Measurements from ENCODE around the gene FXYD6. TPM values are rescaled to one million over a fixed set of nuclear protein-coding genes. Genes with fewer than 3 reads are reported as not detected.
A peak's percentile ranks its signal among the peaks of the same experiment; 100 is the strongest.

The FXYD6 gene
- total RNA-seq, 1 experiment from 2014 or later: 2.1 TPM

DNA sequence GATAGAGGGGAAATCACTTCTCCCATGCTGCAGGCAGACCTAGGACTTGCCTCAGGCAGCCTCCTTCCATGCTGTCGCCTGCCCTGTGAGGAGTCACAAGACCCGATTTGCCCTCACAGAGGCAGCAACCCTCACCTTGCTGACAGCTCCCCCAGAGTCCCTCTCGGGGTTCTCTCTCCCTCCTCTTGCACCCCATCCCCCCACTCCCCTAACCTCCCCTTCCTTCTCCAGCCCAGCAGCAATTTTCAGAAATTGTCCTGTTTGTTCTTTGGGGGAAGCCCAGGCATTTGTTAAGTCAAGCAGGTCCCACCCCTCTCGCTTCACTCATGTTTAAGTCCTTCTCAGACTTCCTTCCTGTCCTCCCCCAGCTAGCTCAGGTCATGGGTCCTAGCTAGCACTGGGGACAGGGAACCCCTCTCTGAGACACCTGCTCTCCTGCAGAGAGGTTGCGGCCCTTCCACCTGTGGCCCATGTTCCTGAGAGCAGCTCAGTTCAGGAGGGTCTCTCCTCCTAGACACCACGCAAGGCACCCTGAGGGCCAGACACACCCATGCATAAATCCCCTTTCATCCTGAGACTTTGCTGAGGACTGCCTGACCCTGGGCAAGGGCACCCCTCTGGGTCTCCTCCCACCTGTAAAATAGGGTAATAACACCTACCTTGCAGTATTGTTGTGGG is 45.6 kb downstream of the FXYD6 start:
- no peak for DNase-seq (ENCODE audit: low spot score)

DNA sequence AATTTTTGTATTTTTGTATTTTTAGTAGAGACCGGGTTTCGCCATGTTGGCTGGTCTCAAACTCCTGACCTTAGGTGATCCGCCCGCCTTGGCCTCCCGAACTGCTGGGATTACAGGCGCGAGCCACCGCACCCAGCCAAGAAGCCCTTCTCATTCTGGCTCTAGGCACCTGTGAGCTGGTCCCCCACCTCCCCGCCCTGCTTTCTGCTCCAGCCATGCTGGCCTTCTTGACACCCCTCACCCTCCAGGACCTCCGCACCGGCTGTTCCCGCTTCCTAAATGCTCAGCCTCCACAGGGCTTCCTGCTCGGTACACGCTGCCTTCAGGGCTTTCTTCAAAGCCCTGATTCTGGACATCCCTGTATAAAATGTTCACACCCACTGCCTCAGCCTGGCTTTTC is 46.4 kb downstream of the FXYD6 start:
- no peak for DNase-seq (ENCODE audit: low spot score)

DNA sequence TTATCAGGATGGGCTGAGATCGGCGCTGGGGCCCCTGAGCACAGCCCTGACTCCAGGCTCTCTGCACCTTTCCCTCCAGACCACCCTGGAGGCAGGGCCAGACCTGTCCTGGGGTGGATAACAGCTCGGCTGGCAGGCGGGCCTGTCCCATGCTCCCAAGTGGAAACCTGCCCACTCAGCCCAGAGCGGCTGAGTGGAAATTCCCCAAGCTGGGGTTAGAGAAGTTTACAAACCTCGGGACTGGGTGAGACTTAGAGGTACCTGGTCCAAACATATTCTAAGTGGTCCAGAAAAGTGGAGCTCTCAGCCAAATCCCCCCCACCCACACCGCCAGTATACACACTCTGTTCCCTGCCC is 47.1 kb downstream of the FXYD6 start:
- DNase-seq (ENCODE audit: low spot score): no peak

DNA sequence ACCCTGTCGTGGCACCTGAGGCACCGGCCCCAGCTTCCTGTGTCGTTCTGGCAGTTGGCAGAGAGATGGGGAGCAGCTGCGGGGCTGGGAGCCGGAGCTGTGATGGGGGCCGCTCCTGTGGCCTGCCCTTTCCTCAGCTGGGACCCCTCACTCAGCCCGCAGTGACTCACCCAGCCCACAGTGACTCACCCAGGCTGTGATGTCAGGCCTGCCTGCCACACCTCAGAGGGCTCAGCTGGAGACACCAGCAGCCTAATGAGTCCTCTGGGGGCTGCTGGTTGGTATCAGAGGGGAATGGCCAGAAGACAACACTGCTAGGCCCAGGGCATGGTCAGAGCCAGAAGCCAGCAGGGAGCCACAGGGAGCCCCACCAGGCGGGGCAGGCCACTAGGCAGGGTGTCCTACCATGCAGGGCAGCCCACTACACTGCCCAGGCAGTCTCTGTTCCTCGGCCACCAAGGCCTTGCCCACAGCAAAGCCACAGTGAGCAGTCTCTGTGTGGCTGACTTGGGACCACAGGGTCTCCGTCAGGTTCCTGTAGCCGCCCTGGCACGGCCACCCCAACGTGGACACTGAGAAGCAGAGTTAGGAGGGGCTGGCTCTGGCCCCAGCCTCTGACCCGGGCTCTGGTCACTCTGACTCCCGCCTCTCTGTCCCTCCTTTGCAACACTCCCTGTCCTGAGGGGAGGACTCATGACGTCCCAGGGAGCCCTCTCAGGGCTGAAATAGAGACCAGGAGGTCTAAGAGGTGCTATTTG is 47.7 kb downstream of the FXYD6 start:
- DNase-seq (ENCODE audit: low spot score): peak; percentile 70

DNA sequence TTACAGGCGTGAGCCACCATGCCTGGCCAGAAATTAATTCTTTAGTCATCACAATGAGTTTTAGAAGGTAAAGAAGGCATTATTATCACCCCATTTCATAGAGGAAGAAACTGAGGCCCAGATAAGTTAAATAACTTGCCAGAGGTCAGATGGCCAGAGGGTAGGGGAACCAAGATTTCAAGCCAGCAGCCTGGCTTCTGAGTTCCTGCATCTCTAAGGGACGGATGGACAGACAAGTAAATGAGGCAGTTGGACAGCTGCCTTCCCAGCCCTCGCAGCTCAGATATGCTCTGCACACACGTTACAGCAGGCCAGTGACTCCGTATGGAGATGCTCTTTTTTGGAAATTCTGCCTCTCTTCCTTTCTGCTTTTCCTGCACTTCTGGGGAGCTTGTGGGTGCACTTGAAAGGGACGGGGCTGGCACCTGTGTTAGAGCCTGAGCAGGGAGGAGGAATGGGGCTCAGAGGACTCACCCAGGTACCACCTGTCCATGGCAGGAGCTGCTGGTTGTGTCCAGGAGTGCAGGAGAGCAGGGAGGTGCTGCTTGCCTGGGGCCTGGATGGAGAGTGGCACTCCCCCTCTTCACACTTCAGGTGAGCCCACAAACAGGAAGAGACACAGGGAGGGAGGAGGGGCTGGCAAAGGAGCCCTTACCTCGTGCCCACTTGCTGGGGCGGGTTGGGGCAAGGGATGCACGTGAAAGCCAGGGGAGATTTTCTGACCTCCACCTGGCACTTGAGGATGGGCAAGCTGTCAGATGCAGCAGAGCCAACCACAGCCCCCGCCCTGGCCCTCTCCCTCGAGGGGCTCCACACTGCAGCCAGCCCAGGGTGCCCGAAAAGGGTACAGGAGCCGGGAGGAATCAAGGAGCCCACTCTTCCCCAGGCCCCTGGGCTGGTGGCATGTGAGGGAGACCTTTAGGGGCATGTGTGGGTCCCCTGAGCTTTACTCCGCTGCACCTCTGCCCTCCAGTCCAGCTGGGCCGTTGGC is 48.6 kb downstream of the FXYD6 start:
- DNase-seq (ENCODE audit: low spot score): no peak

DNA sequence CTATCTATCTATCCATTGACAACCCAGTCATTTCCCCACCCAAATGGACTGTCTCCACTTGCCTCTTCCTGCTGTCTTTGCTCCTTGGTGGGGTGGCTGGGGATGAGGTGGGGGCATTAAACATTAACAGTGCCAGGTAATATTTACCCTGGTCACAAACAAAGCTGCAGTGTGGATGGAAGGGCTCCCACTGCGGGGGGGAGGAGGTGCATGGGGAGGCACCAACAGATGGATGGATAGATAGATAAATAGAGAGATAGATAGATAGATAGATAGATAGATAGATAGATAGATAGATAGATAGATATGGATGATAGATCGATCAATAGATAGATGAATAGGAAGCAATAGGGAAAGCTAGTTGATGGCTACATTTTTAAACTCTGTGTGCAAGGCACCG is 49.6 kb downstream of the FXYD6 start:
- no peak for DNase-seq (ENCODE audit: low spot score)

DNA sequence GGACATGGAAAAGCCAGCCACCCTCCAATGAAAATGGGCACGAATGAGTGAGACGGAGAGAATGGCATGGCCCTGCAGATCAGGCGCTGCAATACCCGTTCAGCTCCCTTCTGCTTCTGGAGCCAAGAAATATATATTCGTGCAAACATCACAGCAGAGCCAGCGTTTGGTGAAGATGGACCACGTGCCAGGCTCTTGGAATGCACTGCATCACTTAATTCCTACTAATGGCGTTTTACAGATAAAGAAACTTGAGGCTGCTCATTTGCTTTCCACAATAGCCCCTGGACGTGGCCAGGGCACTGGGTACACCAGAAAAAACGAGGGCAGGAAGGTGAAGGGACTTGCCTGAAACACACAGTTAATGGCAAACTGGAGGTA is 50.3 kb downstream of the FXYD6 start:
- no peak for DNase-seq (ENCODE audit: low spot score)

DNA sequence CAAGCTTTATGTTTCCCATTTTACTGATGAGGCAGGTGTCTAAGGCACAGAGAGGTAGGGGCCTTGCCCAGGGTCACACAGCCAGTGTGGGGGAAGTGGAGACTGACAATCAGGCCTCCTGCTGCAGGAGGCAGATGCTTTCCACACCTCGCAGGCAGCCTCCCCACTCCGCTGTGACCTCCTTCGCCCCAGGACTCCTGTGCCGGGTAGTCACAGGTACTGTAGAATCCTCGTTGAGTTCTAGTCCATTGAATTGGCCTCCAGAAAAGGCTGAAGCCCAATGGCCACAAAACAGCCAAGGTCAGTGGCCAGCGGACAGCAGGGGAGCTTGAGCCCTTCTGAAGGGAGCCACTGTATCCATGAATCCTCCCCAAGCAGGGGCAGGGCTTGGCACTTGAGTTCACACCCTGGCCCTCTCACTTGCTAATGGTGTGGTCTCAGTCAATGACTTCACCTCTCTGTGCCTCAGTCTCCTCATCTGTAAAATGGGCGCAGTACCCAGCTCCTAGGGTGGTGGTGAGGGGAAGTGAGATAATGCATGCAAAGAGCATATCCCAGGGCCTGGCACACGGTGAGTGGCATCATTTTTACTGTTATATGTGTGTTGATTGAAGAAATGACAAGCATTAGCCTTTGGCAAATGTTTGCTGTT is 50.8 kb downstream of the FXYD6 start:
- DNase-seq (ENCODE audit: low spot score): no peak

DNA sequence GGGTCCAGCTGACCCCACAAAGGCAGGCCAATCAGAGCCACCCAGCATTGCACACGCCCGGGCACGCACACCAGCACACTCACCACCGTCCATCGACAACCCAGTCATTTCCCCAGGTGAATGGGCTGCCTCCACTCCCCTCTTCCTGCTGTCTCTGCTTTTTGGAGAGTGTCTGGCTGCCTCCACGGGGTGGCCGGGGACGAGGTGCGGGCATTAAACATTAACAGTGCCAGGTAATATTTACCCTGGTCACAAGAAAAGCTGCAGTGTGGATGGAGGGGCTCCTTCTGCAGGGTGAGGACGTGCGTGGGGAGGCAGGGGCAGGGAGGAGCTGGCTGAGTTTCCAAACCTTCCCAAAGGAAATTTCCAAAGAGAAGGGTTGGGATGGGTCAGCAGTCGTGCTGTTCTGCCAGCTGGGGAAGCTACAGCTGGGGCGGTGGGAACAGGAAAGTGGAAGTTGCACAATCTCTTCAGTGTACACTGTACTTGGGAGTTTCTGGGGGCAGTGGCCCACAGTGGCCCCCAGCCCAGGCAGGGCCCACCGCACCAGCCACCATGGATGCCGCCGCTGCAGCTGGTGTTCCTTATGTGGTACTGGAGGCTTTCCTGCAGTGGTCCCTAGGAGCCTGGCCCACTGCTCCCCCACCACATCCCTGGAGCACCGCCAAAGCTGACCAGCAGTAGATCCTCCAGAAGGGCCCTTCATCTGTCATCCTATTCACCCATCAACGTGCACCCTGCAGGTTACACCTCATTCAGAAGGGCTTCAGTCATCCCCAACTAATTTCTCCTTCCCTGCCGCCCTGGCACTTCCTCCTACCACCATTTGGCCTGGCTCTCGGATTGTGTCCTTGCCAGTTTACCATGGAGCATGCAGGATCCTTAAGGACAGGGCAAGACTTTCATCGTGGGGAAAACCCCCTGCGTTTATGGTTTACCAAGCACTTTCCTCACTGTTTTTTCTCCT is 51.6 kb downstream of the FXYD6 start, which contains the start of gene FXYD2:
FXYD2 (minus strand) TSS at position 174 of the 967 bp plus-strand sequence; CDS start at position 108, 66 bp downstream.
- no peak for DNase-seq (ENCODE audit: low spot score)

DNA sequence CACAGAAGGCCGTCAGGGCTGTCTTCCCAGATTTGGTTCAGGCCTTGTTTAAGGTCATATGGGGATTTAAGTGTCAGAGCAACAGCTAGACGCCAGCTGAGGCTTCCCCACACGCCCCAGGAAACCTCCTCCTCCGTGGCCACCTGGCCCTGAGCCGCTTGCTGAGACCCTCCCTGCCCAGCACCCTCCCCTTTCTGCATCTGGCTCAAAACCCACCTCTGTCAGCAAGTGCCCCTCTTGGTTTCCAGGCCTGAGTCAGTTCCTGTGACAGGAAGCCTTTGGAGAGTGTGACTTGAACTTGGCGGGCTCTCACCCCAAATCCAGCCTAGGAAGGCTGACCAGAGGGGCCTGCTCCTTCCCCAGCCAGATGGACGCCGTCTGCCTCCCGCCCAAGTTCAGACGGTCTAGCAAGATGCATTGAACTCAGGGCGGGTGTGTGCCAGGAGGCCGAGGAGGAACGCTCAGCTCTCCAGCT is 52.5 kb downstream of the FXYD6 start:
- DNase-seq (ENCODE audit: low spot score): no peak

DNA sequence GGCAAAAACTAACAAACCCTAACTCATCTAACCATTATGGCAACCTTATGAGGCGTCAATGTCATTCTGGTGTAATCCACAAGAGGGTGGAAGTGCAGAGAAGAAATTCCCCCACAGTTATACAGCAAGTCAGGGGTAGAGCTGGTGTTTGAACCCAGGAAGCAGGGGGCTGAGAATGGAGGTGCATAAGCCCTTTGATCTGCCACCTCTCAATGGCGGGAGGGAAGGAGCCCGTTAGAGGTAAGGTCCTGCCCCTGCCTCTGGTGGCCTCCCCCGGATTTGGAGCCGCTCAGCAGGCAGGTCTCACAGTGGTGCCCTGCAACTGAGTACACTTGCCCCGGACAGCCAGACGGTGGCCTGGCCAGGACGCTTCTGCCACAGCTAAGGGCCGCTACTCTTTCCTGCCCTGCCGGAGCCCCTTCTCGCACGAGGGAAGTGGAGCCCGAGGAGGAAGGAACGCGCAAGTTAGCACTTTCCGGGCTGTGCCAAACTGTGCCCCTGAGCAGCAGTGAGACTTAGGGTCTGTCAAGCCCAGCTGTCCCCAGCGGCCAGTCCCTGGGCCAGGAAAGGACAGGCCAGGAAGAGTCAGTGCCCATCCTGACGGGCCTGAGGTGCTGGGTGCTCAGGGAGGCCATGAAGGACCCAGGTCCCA is 53.0 kb downstream of the FXYD6 start:
- no peak for DNase-seq (ENCODE audit: low spot score)

DNA sequence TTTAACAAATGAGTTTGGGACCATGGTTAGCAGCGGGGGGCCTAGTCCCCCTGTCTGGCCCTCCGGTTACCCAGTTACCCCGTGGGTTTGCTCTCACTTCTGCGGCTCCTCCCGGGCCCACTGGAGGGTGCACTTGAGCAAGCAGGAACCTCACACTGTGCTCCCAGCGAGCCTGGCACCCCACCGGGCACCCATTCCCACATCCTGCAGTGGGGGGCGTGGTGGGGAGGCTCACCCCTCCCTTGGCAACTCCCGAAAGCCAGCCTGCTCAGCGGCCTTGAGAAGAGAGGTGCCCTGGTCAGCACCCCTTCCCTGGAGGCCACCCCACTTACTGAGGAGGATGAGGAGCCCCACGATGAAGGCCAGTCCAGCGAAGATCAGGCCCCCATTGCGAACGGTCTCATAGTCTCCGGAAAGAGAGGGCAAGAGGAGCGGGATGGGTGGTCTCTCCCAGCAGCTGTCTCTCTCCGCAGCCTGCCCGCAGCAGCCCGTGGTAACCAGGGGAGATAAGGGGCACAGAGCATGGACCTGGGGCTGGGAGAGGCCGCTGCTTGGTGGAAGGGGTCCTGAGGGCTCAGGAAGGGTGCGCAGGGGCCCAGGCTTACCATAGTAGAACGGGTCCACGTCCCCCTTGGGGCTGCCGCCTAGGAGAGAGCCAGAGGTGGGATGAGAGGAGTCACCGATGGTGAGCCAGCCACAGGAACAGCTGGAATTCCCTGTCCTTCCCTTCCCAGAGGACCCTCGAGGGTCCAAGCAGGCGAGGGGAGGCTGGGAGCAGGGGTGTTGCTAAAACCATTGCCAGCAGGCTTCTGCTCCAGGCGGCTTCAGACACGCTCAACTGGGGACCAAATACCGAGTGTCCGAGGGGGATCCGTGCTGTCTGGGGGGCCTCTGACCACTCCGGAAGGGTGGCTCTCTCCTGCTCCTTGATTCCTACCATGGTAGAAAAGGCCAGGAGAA is 54.1 kb downstream of the FXYD6 start:
- peak; percentile 46 for DNase-seq (ENCODE audit: low spot score)

DNA sequence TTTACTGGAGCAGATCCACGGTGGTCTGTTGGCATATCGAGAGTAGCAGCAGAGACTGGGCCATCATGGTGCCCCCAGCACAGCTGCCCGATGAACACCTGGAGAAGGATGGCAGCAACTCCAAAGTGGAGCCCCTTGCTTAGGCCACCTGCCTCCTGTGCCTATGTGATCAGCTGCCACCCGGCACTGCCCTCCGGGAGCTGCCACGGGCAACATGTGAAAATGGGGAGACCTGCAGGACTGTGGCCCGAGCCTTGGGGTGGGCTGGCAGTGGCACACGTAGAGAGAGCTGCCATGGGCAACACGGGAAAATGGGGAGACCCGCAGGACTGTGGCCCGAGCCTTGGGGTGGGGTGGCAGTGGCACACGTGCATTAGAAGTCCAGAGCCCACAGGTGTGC is 55.0 kb downstream of the FXYD6 start:
- DNase-seq (ENCODE audit: low spot score): no peak

DNA sequence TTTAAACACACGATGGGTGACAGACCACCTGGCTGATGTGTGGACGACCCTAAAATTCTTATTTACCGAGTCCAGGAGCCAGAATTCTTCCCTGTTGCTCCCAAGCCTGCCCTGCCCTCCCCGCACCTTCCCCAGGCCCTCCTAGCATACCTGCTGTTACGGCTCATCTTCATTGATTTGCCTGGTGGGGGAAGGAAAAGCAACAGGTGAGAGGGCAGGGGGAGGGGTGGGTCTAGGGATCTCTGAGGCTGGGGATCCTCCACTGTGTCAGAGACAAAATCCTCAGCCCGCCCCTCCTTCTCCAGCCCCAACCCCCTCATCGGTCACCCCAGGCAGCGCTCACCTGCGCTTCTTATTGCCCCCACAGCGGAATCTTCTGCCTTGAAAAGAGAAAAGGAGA is 55.9 kb downstream of the FXYD6 start:
- no peak for DNase-seq (ENCODE audit: low spot score)

DNA sequence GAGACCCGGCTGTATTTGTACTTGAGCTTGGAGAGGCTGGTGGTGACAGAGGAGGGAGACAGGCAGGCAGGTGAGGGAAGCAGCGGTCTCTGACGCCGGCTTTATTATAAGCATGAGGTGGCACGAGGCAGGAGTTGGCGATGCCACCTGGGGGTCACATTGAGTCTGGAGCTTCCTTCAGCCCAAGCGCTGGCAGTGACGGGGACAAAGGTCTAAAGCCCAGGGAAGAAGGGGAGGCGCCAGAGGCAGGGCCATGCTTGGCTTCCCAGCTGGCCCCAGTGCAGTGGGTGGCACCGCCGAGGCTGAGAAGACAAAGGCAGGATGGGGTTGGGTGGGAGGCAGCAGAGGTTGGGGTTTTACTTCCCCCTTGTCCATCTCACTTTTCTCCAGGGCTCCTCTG is 56.4 kb downstream of the FXYD6 start:
- no peak for DNase-seq (ENCODE audit: low spot score)

DNA sequence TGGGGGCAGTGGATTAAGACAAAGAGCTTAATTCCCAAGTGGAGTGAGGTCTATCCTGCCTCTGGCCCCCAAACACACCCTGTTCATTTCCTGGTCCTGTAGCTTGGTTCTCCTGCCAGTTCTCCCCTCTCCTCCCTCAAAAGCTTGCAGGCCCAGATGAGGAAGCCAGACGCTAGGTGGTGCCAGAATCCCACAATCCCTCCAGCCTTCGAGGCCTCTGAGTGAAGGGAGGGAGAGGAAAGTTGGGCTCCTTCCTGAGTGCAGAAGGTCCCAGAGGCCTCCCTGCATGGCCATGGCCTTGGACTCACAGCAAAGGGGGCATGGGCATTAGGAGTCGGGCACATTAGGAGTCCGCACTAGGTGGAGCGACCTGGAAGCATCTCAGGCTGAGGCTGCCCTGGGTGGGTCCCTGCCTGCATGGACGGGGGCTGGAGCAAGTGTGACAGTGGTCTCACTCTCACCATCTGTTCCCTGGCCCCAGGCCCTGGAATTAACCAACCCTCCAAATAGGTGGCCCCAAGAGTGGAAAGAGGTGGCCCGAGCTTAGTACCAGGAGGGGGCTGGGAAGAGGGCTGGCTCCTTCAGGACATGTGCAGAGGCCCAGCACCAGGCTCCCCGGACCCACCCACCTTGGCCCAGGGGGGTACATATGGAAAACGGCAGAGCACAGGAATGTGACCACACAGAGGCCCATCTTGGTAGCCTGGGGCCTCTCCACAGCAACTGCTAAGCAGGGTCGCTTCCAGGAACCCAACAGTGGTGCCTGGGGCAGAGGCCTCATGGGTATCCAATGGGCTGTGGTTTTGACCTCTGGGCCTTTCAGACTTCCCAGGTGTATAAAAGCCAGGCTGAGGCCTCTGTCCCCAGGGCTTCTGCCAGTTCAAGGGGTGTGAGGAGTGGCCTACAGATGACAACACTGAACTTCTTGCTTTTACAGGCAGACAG is 57.1 kb downstream of the FXYD6 start:
- peak; percentile 38 for DNase-seq (ENCODE audit: low spot score)

DNA sequence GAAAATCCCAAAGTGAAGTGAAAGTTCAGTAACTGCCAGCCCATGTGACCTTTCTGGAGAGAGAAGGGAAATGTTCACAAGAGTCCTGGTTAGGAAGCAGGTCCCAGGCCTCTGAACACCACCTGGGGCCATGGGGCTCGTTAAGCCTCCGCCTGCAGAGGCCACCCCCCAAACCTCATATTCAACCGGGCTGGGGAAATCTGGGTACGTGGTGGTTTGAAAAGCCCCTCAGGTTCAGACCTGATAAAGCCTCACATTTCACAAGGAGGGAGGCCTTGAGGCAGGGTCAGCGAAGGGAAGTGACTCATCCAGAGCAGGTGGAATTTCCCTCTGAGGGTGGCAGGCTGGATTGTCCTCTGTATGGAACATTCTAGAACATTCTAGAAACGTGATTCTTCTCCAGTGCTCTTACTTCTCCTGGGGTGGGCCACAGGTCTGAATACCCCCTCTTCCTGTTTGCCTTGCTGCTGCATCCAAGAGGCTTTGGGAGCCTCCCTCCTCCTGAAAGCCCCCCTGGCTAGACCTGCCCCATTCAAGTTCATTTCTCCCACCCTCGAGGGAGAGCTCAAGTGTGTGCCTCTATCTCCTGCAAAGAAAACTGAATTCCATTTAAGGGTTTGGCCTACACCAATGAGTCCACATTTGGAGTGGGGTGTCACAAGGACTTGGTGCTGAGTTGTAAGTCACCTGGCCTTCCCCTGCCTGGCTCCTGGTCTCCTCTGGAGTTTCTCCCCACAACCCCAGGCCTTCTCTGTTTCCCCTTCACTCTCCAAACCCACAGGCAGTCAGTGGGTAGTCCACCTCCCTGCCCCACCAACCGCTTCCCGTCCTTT is 58.2 kb downstream of the FXYD6 start:
- peak; percentile 45 for DNase-seq (ENCODE audit: low spot score)
